Fibroblast of mammary gland (primary cell): ENCODE results near the gene CCDC59.
"Not testable (repeated sequence)": the region's sequence is repeated elsewhere in the genome, so short reads cannot be mapped to it uniquely, and the experiment has no call there.

Source experiments
- DNase-seq: peaks from one replicate; pipeline ENCODE4 v3.0.0-alpha.2; 2010; ENCODE audit warnings: low read depth
- H3K4me3 ChIP-seq: 2 replicates; pipeline ENCODE4 v1.5.1; 2011; ENCODE audit warnings: low read depth, mild to moderate bottlenecking, low read length, moderate library complexity; ENCODE audit not compliant: control insufficient read depth
- TF ChIP-seq, protein P1 (sequence below): conservative IDR thresholded peaks from 2 replicates; pipeline ENCODE4 v1.5.1; 2011; ENCODE audit warnings: low read depth, low read length, inconsistent platforms; ENCODE audit not compliant: control insufficient read depth, insufficient read depth

Gene CCDC59

DNA sequence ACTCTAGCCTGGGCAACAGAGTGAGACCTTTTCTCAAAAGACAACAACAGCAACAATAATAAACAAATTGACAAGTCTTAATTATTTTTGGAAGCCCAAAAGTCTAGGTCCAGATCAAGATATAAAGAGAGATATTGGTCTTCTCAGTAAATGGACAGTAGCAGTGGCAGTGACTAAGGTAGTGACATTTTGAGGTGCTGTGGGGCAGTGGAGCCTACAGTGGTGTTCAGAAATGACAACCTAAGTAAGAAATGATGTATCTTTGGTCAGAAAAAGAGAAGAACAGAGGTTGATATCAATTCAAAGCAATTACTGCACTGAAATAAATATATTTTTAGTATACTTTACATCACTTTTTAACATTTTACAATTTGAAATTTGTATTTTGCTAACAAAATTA lies 20.8 kb upstream of the CCDC59 start:
- TF ChIP-seq, protein P1, sequence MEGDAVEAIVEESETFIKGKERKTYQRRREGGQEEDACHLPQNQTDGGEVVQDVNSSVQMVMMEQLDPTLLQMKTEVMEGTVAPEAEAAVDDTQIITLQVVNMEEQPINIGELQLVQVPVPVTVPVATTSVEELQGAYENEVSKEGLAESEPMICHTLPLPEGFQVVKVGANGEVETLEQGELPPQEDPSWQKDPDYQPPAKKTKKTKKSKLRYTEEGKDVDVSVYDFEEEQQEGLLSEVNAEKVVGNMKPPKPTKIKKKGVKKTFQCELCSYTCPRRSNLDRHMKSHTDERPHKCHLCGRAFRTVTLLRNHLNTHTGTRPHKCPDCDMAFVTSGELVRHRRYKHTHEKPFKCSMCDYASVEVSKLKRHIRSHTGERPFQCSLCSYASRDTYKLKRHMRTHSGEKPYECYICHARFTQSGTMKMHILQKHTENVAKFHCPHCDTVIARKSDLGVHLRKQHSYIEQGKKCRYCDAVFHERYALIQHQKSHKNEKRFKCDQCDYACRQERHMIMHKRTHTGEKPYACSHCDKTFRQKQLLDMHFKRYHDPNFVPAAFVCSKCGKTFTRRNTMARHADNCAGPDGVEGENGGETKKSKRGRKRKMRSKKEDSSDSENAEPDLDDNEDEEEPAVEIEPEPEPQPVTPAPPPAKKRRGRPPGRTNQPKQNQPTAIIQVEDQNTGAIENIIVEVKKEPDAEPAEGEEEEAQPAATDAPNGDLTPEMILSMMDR, result no peak
- H3K4me3 ChIP-seq, result no peak overlapping the region
- no peak for DNase-seq

DNA sequence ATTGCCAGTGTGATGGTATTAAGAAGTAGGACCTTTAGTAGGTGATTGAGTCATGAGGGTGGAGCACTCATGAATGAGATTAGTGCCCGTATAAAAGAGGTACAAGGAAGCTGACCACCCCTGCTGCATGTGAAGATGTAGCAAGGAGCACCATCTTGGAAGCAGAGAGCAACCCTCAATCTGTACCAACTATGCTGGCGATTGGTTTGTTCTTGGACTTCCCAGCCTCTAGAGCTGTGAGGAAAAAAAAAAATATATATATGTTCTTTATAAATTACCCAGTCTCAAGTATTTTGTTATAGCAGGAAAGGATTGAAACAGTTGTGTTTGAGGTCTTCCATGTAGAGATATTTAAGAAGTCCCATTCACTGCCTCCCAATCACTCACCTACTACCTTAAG lies 17.0 kb upstream of the CCDC59 start:
- no peak overlapping the region for H3K4me3 ChIP-seq
- TF ChIP-seq, protein P1, result no peak
- no peak for DNase-seq

DNA sequence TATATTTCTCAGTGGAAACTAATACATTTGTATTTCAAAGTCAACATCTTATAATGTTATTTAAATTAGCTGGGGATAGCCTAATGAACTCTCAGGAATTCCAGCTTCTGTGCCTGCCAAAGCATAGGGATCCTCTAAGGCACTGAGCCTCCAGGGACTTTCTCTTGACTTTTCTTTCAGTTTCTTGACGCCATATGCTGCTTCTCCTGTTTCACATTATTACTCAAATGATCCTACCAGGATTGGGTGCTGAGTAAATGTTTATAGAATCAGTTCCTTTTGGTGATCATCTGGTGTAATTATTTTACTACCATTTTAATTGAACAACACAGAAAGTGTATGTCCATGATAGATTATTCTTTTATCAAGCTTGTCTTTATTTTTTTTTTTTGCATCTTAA lies 8.0 kb upstream of the CCDC59 start:
- DNase-seq, result peak; percentile 47

DNA sequence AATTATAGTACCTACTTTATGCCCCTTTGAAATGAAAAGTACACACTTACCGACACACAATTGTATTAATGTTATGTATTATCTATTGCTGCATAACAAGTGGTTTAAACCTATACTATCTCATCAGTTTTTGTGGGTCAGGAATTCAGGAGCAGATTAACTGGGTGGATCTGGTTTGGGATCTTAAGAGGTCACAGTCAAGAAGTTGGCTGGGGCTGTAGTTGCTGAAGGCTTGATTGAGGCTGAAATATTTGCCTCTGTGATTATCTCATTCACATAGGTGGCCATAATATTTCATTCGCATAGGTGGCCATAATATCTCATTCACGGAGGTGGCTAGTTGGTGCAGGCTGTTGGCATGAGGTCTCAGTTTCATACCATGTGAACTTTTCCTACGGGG lies 5.8 kb upstream of the CCDC59 start:
- no peak for DNase-seq
- TF ChIP-seq, protein P1, result no peak
- no peak overlapping the region for H3K4me3 ChIP-seq

More for the DNA sequence above, 8.0 kb upstream of the CCDC59 start:
- H3K4me3 ChIP-seq, result no peak overlapping the region
- TF ChIP-seq, protein P1, result no peak

DNA sequence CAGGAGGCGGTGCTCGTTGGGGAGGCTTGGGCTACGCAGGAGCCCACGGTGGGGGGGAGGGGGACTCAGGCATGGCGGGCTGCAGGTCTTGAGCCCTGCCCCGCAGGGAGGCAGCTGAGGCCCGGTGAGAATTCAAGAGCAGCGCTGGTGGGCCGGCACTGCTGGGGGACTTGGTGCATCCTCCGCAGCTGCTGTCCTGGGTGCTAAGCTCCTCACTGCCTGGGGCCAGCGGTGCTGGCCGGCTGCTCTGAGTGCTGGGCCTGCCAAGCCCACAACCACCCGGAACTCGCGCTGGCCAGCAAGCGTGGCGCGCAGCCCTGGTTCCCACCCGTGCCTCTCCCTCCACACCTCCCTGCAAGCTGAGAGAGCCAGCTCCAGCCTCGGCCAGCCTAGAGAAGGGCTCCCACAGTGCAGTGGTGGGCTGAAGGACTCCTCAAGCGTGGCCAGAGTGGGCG lies 3.3 kb upstream of the CCDC59 start:
- H3K4me3 ChIP-seq, result no peak overlapping the region
- TF ChIP-seq, protein P1, result no peak
- DNase-seq, result no peak

DNA sequence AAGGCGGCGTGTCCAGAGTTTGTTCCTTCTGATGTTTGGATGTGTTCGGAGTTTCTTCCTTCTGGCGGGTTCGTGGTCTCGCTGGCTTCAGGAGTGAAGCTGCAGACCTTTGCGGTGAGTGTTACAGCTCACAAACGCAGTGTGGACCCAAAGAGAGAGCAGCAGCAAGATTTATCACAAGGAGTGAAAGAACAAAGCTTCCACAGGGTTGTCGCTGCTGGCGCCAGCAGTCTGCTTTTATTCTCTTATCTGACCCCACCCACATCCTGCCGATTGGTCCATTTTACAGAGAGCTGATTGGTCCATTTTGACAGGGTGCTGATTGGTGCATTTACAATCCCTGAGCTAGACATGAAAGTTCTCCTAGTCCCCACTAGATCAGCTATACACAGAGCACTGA lies 2.6 kb upstream of the CCDC59 start:
- H3K4me3 ChIP-seq, DNase-seq: not testable (repeated sequence)

DNA sequence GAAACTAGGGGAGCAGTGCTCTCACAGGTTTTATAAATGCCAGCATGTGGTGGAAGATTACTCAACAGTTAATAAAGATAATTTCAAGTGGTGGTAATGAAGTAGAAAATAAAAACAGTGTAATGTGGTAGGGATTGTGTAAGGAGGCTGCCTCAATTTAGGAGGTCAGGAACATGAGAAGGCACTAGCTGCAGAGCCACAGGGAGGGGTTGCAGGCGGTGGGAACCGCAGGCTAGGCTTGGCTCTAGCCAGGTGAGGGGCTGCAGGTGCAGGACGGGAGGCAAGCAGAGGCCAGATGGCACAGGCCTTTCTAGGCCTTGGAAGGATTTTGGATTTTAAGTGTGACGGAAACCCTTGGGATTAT lies 910 bp upstream of the CCDC59 start:
- TF ChIP-seq, protein P1, result no peak
- no peak for DNase-seq
- peak overlapping the region; percentile 95 for H3K4me3 ChIP-seq
